ENCODE data around the gene SMPD3. TPM values are rescaled to one million over a fixed set of nuclear protein-coding genes. Genes with fewer than 3 reads are reported as not detected.

The SMPD3 gene
- total and polyA plus RNA-seq, 9 of the 15 experiments (the other 6 are each of a cell fraction or from before 2014, with no cell fraction given), result 0.03 to 1.2 (median 0.18) TPM

- Histone ChIP-seq H3K9me1 (ENCODE audit: control insufficient read depth, insufficient read depth, low read length) (no peaks in the 10 kb centered on the region), H3K4me2 (ENCODE audit: insufficient read depth, low read length) (no peak overlapping the region), H3K9ac (ENCODE audit: insufficient read depth in 1 of 2, low read depth in 2 of 2, low read length in 2 of 2) (no peak overlapping the region), H3K4me1 (replicated peaks in 1 of 2; ENCODE audit: control insufficient read depth in 2 of 2, insufficient read depth in 2 of 2, low read length in 2 of 2) (no peaks in the 10 kb centered on the region), H3K27me3 (ENCODE audit: control insufficient read depth in 2 of 2, insufficient read depth in 2 of 2, low read length in 2 of 2) (no peaks in the 10 kb centered on the region), H3K9me3 (replicated peaks; ENCODE audit: control insufficient read depth, insufficient read depth, low read depth, low read length) (no peaks in the 10 kb centered on the region), H4K20me1 (replicated peaks; ENCODE audit: control insufficient read depth, insufficient read depth, low read length) (no peaks in the 10 kb centered on the region), H3K79me2 (ENCODE audit: control insufficient read depth, insufficient read depth, low read length) (0 out of 3 replicates have a peak, but pooled peaks cover 2% of the 10 kb centered on the region), H3K4me3 (no peak overlapping the region), H2AFZ (ENCODE audit: low read depth, low read length) (no peak overlapping the region), H3K36me3 (ENCODE audit: control insufficient read depth, insufficient read depth, low read length) (peaks cover 83% of the 10 kb centered on the region), H3K27ac (ENCODE audit: extremely low read depth, low read depth, low read length) (no peak overlapping the region)
- intact Hi-C loops (cut with micrococcal nuclease), result loop anchor here (1.0 kb wide), 1 partner anchor 67 kb away; no protein-coding TSS in a partner anchor
- POLR2A ChIA-PET, result interaction anchor here (0.9 to 3.1 kb wide), 6 partner anchors 10 to 68 kb away, joined by 3 to 12 read pairs (median 6); partner anchors contain the start of genes PRMT7, SLC7A6 and SLC7A6OS
- in situ Hi-C loops (cut with MboI), result loop anchor here (5.0 kb wide), 1 partner anchor 66 kb away; the partner anchor contains the start of gene SLC7A6
- 57% methylated on average over 13 of the region's 13 CpGs for WGBS (ENCODE audit: insufficient coverage, low coverage, missing lambda C conversion rate)
- TSS peak; percentile 16 for BruUV-seq (replicated peaks)
- peak; percentile 94 for FAIRE-seq
- peak; percentile 99 for ATAC-seq
- DNase-seq (ENCODE audit: extremely low read depth in 1 of 4, low spot score in 3 of 4), result peak; percentile 78 to 83 (median 82)
- CTCF ChIA-PET (ENCODE audit: low intra/inter-chr PET ratio), result interaction anchor here (0.7 to 4.8 kb wide), 3 partner anchors 66 to 655 kb away, joined by 3 to 73 read pairs (median 7); partner anchors contain the start of gene SLC7A6
- TF ChIP-seq TFAP4 (CRISPR knock-in tag; IDR thresholded peaks at IDR 0.05; ENCODE audit: borderline replicate concordance), result peak; percentile 22; the same call in 1 of the 2 replicates
- TF ChIP-seq ZNF263 (CRISPR knock-in tag; IDR thresholded peaks at IDR 0.05; ENCODE audit: borderline replicate concordance), result peak; percentile 48; the same call in 1 of the 2 replicates
- no peak for TF ChIP-seq NFE2 (IDR thresholded peaks at IDR 0.05; ENCODE audit: low read depth)
- peak; percentile 46; the same call in 1 of the 2 replicates for TF ChIP-seq CTBP1 (IDR thresholded peaks at IDR 0.05; ENCODE audit: borderline replicate concordance)
- TF ChIP-seq ZNF165 (CRISPR knock-in tag; IDR thresholded peaks at IDR 0.05; ENCODE audit: borderline replicate concordance), result no peak
- 0 out of 2 replicates have a peak, but pooled peaks have one; percentile 39 for TF ChIP-seq ZBED1 (IDR thresholded peaks at IDR 0.05)
- TF ChIP-seq HDAC3 (IDR thresholded peaks at IDR 0.05; ENCODE audit: borderline replicate concordance, partially characterized antibody), result no peak
- TF ChIP-seq HNRNPL (IDR thresholded peaks at IDR 0.05; ENCODE audit: low read depth, low read length), result no peak
- TF ChIP-seq RAD21 (CRISPR knock-in tag; conservative IDR thresholded peaks at IDR 0.05 in 1 of 2, IDR thresholded peaks at IDR 0.05 in 1 of 2), result peak; percentile 91
- no peak for TF ChIP-seq ZFP1 (CRISPR knock-in tag; IDR thresholded peaks at IDR 0.05)
- TF ChIP-seq CHD4 (IDR thresholded peaks at IDR 0.05; ENCODE audit: insufficient read depth, insufficient replicate concordance, low read depth, low read length, poor library complexity, severe bottlenecking), result no peak
- TF ChIP-seq KLF16 (IDR thresholded peaks at IDR 0.05), result peak; percentile 37; the same call in 1 of the 2 replicates
- no peak for TF ChIP-seq HNRNPK (IDR thresholded peaks at IDR 0.05; ENCODE audit: low read depth, low read length, poor library complexity, severe bottlenecking)
- TF ChIP-seq NUFIP1 (IDR thresholded peaks at IDR 0.05; ENCODE audit: partially characterized antibody), result no peak
- TF ChIP-seq DACH1 (IDR thresholded peaks at IDR 0.05; ENCODE audit: partially characterized antibody), result no peak
- TF ChIP-seq CBX2 (IDR thresholded peaks at IDR 0.05; ENCODE audit: insufficient read depth, low read length, poor library complexity, severe bottlenecking), result no peak
- TF ChIP-seq CREM (IDR thresholded peaks at IDR 0.05; ENCODE audit: low read depth), result peak; percentile 52
- no peak for TF ChIP-seq XRCC5 (IDR thresholded peaks at IDR 0.05; ENCODE audit: low read depth, low read length)
- TF ChIP-seq STAG1 (CRISPR knock-in tag; IDR thresholded peaks at IDR 0.05; ENCODE audit: borderline replicate concordance), result peak; percentile 90; the same call in 1 of the 2 replicates
- TF ChIP-seq SP1 (CRISPR knock-in tag; IDR thresholded peaks at IDR 0.05), result peak; percentile 38; the same call in 1 of the 2 replicates
- TF ChIP-seq MEF2D (tag; conservative IDR thresholded peaks at IDR 0.05; ENCODE audit: low read depth), result no peak
- TF ChIP-seq NCOR1 (IDR thresholded peaks at IDR 0.05), result no peak
- TF ChIP-seq RFX1 (IDR thresholded peaks at IDR 0.05), result no peak
These were observed 120.0 kb downstream of the SMPD3 start for GRCh38 chr16:68328151-68328859.
